Measurements from ENCODE around the gene IQCH.
"Not testable (repeated sequence)": the region's sequence is repeated elsewhere in the genome, so short reads cannot be mapped to it uniquely, and the experiment has no call there.

Gene IQCH

GRCh38 chr15:67248011-67248505 is 6.5 kb upstream of the IQCH start:
- no peak for TF ChIP-seq YY1 (IDR thresholded peaks at IDR 0.05; ENCODE audit: insufficient read depth, insufficient read length)
- TF ChIP-seq ZNF274 (IDR thresholded peaks at IDR 0.05; ENCODE audit: low read depth, low read length) = no peak
- TF ChIP-seq SUZ12 (IDR thresholded peaks at IDR 0.05; ENCODE audit: extremely low read depth, insufficient read depth, insufficient read length) = no peak
- DNase-seq (ENCODE audit: low read depth, low spot score) = no peak
- Histone ChIP-seq H3K9ac (ENCODE audit: insufficient read length, low read depth) (no peak overlapping the region), H3K27me3 (ENCODE audit: insufficient read depth, insufficient read length) (no peaks in the 10 kb centered on the region), H3K36me3 (ENCODE audit: insufficient read depth, insufficient read length, low read length) (peaks cover 14% of the 10 kb centered on the region), H3K4me3 (ENCODE audit: insufficient read length, low read depth) (no peak overlapping the region), H3K9me3 (ENCODE audit: insufficient read depth, low read length) (peaks cover 14% of the 10 kb centered on the region), H3K4me1 (ENCODE audit: insufficient read depth, insufficient read length) (peaks cover 3% of the 10 kb centered on the region)

GRCh38 chr15:67249830-67250229 is 4.8 kb upstream of the IQCH start:
- DNase-seq (ENCODE audit: low read depth, low spot score) = no peak

GRCh38 chr15:67251318-67251717 is 3.3 kb upstream of the IQCH start:
- TF ChIP-seq ZNF274 (IDR thresholded peaks at IDR 0.05; ENCODE audit: low read depth, low read length) (no peak), YY1 (IDR thresholded peaks at IDR 0.05; ENCODE audit: insufficient read depth, insufficient read length) (no peak), SUZ12 (IDR thresholded peaks at IDR 0.05; ENCODE audit: extremely low read depth, insufficient read depth, insufficient read length) (no peak)
- H3K9ac ChIP-seq (ENCODE audit: insufficient read length, low read depth) = no peak overlapping the region
- no peaks in the 10 kb centered on the region for H3K4me1 ChIP-seq (ENCODE audit: insufficient read depth, insufficient read length)
- peaks cover 7% of the 10 kb centered on the region for H3K36me3 ChIP-seq (ENCODE audit: insufficient read depth, insufficient read length, low read length)
- H3K9me3 ChIP-seq (ENCODE audit: insufficient read depth, low read length) = peaks cover 14% of the 10 kb centered on the region
- H3K4me3 ChIP-seq (ENCODE audit: insufficient read length, low read depth) = no peak overlapping the region
- peaks cover 5% of the 10 kb centered on the region for H3K27me3 ChIP-seq (ENCODE audit: insufficient read depth, insufficient read length)
- no peak for DNase-seq (ENCODE audit: low read depth, low spot score)

More at GRCh38 chr15:67249830-67250229, 4.8 kb upstream of the IQCH start:
- Histone ChIP-seq H3K4me3 (ENCODE audit: insufficient read length, low read depth) (no peak overlapping the region), H3K4me1 (ENCODE audit: insufficient read depth, insufficient read length) (no peaks in the 10 kb centered on the region), H3K9me3 (ENCODE audit: insufficient read depth, low read length) (peaks cover 14% of the 10 kb centered on the region), H3K9ac (ENCODE audit: insufficient read length, low read depth) (no peak overlapping the region), H3K27me3 (ENCODE audit: insufficient read depth, insufficient read length) (no peaks in the 10 kb centered on the region), H3K36me3 (ENCODE audit: insufficient read depth, insufficient read length, low read length) (peaks cover 14% of the 10 kb centered on the region)
- TF ChIP-seq ZNF274 (IDR thresholded peaks at IDR 0.05; ENCODE audit: low read depth, low read length) (no peak), SUZ12 (IDR thresholded peaks at IDR 0.05; ENCODE audit: extremely low read depth, insufficient read depth, insufficient read length) (no peak)

- TF ChIP-seq YY1 (IDR thresholded peaks at IDR 0.05; ENCODE audit: insufficient read depth, insufficient read length) (no peak), SUZ12 (IDR thresholded peaks at IDR 0.05; ENCODE audit: extremely low read depth, insufficient read depth, insufficient read length) (no peak), ZNF274 (IDR thresholded peaks at IDR 0.05; ENCODE audit: low read depth, low read length) (no peak)
- peaks cover 4% of the 10 kb centered on the region for H3K36me3 ChIP-seq (ENCODE audit: insufficient read depth, insufficient read length, low read length)
- peaks cover 5% of the 10 kb centered on the region for H3K27me3 ChIP-seq (ENCODE audit: insufficient read depth, insufficient read length)
- no peak for DNase-seq (ENCODE audit: low read depth, low spot score)
- H3K9ac ChIP-seq (ENCODE audit: insufficient read length, low read depth) = no peak overlapping the region
- H3K4me1 ChIP-seq (ENCODE audit: insufficient read depth, insufficient read length) = no peaks in the 10 kb centered on the region
- peaks cover 1% of the 10 kb centered on the region; the same call in 1 of the 2 replicates for H3K9me3 ChIP-seq (ENCODE audit: insufficient read depth, low read length)
- peak overlapping the region; percentile 87 for H3K4me3 ChIP-seq (ENCODE audit: insufficient read length, low read depth)
These were observed 1.5 kb upstream of the IQCH start for GRCh38 chr15:67253101-67253500.

- Histone ChIP-seq H3K9me3 (ENCODE audit: insufficient read depth, low read length) (no peaks in the 10 kb centered on the region), H3K27me3 (ENCODE audit: insufficient read depth, insufficient read length) (peaks cover 5% of the 10 kb centered on the region), H3K9ac (ENCODE audit: insufficient read length, low read depth) (peak overlapping the region; percentile 97), H3K4me3 (ENCODE audit: insufficient read length, low read depth) (peak overlapping the region; percentile 87), H3K4me1 (ENCODE audit: insufficient read depth, insufficient read length) (no peaks in the 10 kb centered on the region), H3K36me3 (ENCODE audit: insufficient read depth, insufficient read length, low read length) (peaks cover 2% of the 10 kb centered on the region)
- DNase-seq (ENCODE audit: low read depth, low spot score) = no peak
- no peak for TF ChIP-seq ZNF274 (IDR thresholded peaks at IDR 0.05; ENCODE audit: low read depth, low read length)
- TF ChIP-seq SUZ12 (IDR thresholded peaks at IDR 0.05; ENCODE audit: extremely low read depth, insufficient read depth, insufficient read length) = no peak
- no peak for TF ChIP-seq YY1 (IDR thresholded peaks at IDR 0.05; ENCODE audit: insufficient read depth, insufficient read length)
These were observed 893 bp upstream of the IQCH start for GRCh38 chr15:67253549-67254237.

- no peaks in the 10 kb centered on the region for H3K9me3 ChIP-seq (ENCODE audit: insufficient read depth, low read length)
These were observed 1.5 kb downstream of the IQCH start for GRCh38 chr15:67256051-67256450.

GRCh38 chr15:67258412-67258811 is 3.8 kb downstream of the IQCH start:
- H3K36me3 ChIP-seq (ENCODE audit: insufficient read depth, insufficient read length, low read length); H3K4me1 ChIP-seq (ENCODE audit: insufficient read depth, insufficient read length); DNase-seq (ENCODE audit: low read depth, low spot score); H3K9ac ChIP-seq (ENCODE audit: insufficient read length, low read depth); H3K9me3 ChIP-seq (ENCODE audit: insufficient read depth, low read length); H3K27me3 ChIP-seq (ENCODE audit: insufficient read depth, insufficient read length); H3K4me3 ChIP-seq (ENCODE audit: insufficient read length, low read depth): not testable (repeated sequence)

More at GRCh38 chr15:67256051-67256450, 1.5 kb downstream of the IQCH start:
- Histone ChIP-seq H3K36me3 (ENCODE audit: insufficient read depth, insufficient read length, low read length) (peaks cover under 1% of the 10 kb centered on the region), H3K27me3 (ENCODE audit: insufficient read depth, insufficient read length) (peaks cover 5% of the 10 kb centered on the region), H3K4me3 (ENCODE audit: insufficient read length, low read depth) (no peak overlapping the region), H3K4me1 (ENCODE audit: insufficient read depth, insufficient read length) (no peaks in the 10 kb centered on the region), H3K9ac (ENCODE audit: insufficient read length, low read depth) (no peak overlapping the region)
- no peak for DNase-seq (ENCODE audit: low read depth, low spot score)
- TF ChIP-seq ZNF274 (IDR thresholded peaks at IDR 0.05; ENCODE audit: low read depth, low read length) (no peak), YY1 (IDR thresholded peaks at IDR 0.05; ENCODE audit: insufficient read depth, insufficient read length) (no peak), SUZ12 (IDR thresholded peaks at IDR 0.05; ENCODE audit: extremely low read depth, insufficient read depth, insufficient read length) (no peak)

Measured in NT2/D1 (cell line).